ENCODE measurements around the gene FBXL3.

DNA sequence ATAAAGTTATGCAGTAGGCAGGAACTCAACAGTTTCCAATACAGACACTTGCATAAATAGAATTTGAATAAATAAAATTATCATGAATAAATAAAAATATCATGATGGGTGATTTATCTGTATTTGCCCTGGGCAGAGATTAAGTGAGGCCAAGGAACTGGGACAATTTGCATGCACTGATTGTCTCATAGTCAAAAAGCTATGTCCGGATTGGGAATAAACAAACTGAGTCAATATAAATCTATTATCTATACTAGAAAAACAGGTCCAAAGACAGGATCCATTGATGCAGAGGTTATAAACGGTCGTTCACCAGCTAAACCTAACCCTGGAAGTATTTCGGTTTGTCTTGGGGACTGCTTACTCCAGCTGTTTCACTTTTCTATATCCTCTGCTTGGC lies 26.2 kb upstream of the FBXL3 start:
- TF ChIP-seq, protein P1, sequence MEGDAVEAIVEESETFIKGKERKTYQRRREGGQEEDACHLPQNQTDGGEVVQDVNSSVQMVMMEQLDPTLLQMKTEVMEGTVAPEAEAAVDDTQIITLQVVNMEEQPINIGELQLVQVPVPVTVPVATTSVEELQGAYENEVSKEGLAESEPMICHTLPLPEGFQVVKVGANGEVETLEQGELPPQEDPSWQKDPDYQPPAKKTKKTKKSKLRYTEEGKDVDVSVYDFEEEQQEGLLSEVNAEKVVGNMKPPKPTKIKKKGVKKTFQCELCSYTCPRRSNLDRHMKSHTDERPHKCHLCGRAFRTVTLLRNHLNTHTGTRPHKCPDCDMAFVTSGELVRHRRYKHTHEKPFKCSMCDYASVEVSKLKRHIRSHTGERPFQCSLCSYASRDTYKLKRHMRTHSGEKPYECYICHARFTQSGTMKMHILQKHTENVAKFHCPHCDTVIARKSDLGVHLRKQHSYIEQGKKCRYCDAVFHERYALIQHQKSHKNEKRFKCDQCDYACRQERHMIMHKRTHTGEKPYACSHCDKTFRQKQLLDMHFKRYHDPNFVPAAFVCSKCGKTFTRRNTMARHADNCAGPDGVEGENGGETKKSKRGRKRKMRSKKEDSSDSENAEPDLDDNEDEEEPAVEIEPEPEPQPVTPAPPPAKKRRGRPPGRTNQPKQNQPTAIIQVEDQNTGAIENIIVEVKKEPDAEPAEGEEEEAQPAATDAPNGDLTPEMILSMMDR (IDR thresholded peaks at IDR 0.05), result no peak
- TF ChIP-seq, protein P2, sequence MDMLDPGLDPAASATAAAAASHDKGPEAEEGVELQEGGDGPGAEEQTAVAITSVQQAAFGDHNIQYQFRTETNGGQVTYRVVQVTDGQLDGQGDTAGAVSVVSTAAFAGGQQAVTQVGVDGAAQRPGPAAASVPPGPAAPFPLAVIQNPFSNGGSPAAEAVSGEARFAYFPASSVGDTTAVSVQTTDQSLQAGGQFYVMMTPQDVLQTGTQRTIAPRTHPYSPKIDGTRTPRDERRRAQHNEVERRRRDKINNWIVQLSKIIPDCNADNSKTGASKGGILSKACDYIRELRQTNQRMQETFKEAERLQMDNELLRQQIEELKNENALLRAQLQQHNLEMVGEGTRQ (CRISPR knock-in tag; IDR thresholded peaks at IDR 0.05), result no peak
- TF ChIP-seq CBFB (CRISPR knock-in tag; IDR thresholded peaks at IDR 0.05; ENCODE audit: low read depth), result no peak
